ENCODE measurements around the gene XIRP2.

The XIRP2 gene

DNA sequence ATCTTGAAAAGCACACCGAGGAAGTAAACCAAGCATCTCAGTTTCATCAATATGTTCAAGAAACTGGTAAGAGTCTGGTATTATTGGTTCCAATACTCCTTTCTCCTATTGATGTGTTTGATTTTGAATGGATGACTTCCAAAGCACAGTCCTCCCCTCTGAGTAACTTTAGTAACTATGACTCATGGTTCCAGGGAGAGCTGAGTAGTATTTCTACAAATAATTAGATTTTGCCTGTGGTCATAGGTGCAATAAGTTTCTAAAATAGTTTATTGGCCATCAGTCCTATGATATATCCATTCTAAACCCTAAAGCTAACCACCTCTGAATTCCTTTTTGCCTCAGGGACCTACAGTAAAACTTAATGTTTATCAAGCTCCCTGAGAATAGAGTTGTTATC lies 352.4 kb downstream of the XIRP2 start:
- Histone ChIP-seq H3K9ac (ENCODE audit: low read length) (no peak overlapping the region), H3K4me2 (ENCODE audit: low read length) (no peak overlapping the region), H2AFZ (ENCODE audit: low read depth, low read length) (no peak overlapping the region), H3K27ac (ENCODE audit: low read length) (no peak overlapping the region), H3K9me3 (ENCODE audit: insufficient read depth, low read length) (no peaks in the 10 kb centered on the region), H3K27me3 (ENCODE audit: low read depth, low read length) (no peaks in the 10 kb centered on the region), H3K4me1 (ENCODE audit: low read length) (no peaks in the 10 kb centered on the region), H3K79me2 (ENCODE audit: low read length) (no peaks in the 10 kb centered on the region), H4K20me1 (ENCODE audit: insufficient read depth, low read length) (no peaks in the 10 kb centered on the region), H3K36me3 (replicated peaks; ENCODE audit: low read depth, low read length) (no peaks in the 10 kb centered on the region), H3K4me3 (ENCODE audit: low read length) (no peak overlapping the region)
- TF ChIP-seq EZH2phosphoT487 (IDR thresholded peaks at IDR 0.05; ENCODE audit: low read depth), result no peak
- TF ChIP-seq CTCF (IDR thresholded peaks at IDR 0.05; ENCODE audit: low read depth, low read length), result no peak

DNA sequence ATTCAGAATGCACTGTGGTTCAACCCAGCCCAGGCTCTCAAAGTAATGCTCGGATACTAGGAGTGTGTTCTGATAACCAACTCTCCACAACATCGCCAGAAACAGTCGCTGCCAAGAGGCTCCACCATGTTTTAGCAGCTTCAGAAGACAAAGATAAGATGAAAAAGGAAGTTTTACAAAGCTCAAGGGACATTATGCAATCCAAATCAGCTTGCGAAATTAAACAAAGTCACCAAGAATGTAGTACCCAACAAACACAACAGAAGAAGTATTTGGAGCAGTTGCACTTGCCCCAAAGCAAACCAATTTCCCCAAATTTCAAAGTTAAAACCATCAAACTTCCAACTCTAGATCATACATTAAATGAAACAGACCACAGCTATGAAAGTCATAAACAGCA lies 360.9 kb downstream of the XIRP2 start:
- Histone ChIP-seq H3K36me3 (replicated peaks; ENCODE audit: low read depth, low read length) (no peaks in the 10 kb centered on the region), H2AFZ (ENCODE audit: low read depth, low read length) (no peak overlapping the region), H3K79me2 (ENCODE audit: low read length) (no peaks in the 10 kb centered on the region), H3K4me1 (ENCODE audit: low read length) (no peaks in the 10 kb centered on the region), H3K27ac (ENCODE audit: low read length) (no peak overlapping the region), H3K4me2 (ENCODE audit: low read length) (no peak overlapping the region), H3K4me3 (ENCODE audit: low read length) (no peak overlapping the region), H3K9me3 (ENCODE audit: insufficient read depth, low read length) (no peaks in the 10 kb centered on the region), H3K9ac (ENCODE audit: low read length) (no peak overlapping the region), H4K20me1 (ENCODE audit: insufficient read depth, low read length) (no peaks in the 10 kb centered on the region), H3K27me3 (ENCODE audit: low read depth, low read length) (no peaks in the 10 kb centered on the region)
- TF ChIP-seq EZH2phosphoT487 (IDR thresholded peaks at IDR 0.05; ENCODE audit: low read depth) (no peak), CTCF (IDR thresholded peaks at IDR 0.05; ENCODE audit: low read depth, low read length) (no peak)

DNA sequence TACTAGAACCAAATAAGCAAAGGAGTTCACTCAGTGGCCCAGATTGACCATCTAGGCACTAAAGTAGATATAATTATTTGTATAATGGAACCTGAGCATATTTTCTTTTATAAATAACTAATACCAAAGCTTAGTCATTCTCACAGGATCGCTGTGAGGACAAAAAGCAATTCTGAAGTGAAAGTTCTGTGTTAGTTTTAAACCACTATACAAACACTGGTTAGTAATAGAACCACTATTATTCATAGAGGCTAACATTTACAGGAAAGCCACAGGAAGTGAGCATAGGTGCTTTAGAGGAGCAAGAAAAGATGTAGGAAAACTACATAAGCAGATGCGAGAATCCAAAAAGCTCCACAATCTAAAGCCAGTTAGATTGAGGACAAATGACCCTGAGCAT lies 364.7 kb downstream of the XIRP2 start:
- no peaks in the 10 kb centered on the region for H3K36me3 ChIP-seq (replicated peaks; ENCODE audit: low read depth, low read length)
- no peaks in the 10 kb centered on the region for H3K4me1 ChIP-seq (ENCODE audit: low read length)
- H4K20me1 ChIP-seq (ENCODE audit: insufficient read depth, low read length), result no peaks in the 10 kb centered on the region
- TF ChIP-seq CTCF (IDR thresholded peaks at IDR 0.05; ENCODE audit: low read depth, low read length), result no peak
- H3K9me3 ChIP-seq (ENCODE audit: insufficient read depth, low read length), result no peaks in the 10 kb centered on the region
- H3K79me2 ChIP-seq (ENCODE audit: low read length), result no peaks in the 10 kb centered on the region
- no peak overlapping the region for H3K4me3 ChIP-seq (ENCODE audit: low read length)
- no peak overlapping the region for H2AFZ ChIP-seq (ENCODE audit: low read depth, low read length)
- no peaks in the 10 kb centered on the region for H3K27me3 ChIP-seq (ENCODE audit: low read depth, low read length)
- H3K9ac ChIP-seq (ENCODE audit: low read length), result no peak overlapping the region
- H3K4me2 ChIP-seq (ENCODE audit: low read length), result no peak overlapping the region
- H3K27ac ChIP-seq (ENCODE audit: low read length), result no peak overlapping the region

GRCh38 chr2:167254721-167255120 lies 366.4 kb downstream of the XIRP2 start:
- TF ChIP-seq CTCF (IDR thresholded peaks at IDR 0.05; ENCODE audit: low read depth, low read length) (no peak), EZH2phosphoT487 (IDR thresholded peaks at IDR 0.05; ENCODE audit: low read depth) (no peak)
- no peak overlapping the region for H3K27ac ChIP-seq (ENCODE audit: low read length)
- H2AFZ ChIP-seq (ENCODE audit: low read depth, low read length), result no peak overlapping the region
- no peaks in the 10 kb centered on the region for H3K27me3 ChIP-seq (ENCODE audit: low read depth, low read length)
- H3K79me2 ChIP-seq (ENCODE audit: low read length), result no peaks in the 10 kb centered on the region
- no peak overlapping the region for H3K4me2 ChIP-seq (ENCODE audit: low read length)
- H3K36me3 ChIP-seq (replicated peaks; ENCODE audit: low read depth, low read length), result no peaks in the 10 kb centered on the region
- no peaks in the 10 kb centered on the region for H3K9me3 ChIP-seq (ENCODE audit: insufficient read depth, low read length)
- H4K20me1 ChIP-seq (ENCODE audit: insufficient read depth, low read length), result no peaks in the 10 kb centered on the region
- H3K4me3 ChIP-seq (ENCODE audit: low read length), result no peak overlapping the region
- H3K9ac ChIP-seq (ENCODE audit: low read length), result no peak overlapping the region
- no peaks in the 10 kb centered on the region for H3K4me1 ChIP-seq (ENCODE audit: low read length)
